Stimulated activated CD8-positive, alpha-beta memory T cell treated with anti-CD3 and anti-CD28 coated beads, Interleukin-15, amount 100 ng/mL, for 1 hour (primary cell): Measurements from ENCODE around the gene SRRM4.

Source experiments
- DNase-seq: peaks from one replicate; pipeline ENCODE4 v3.0.0-alpha.2; 2020; ENCODE audit warnings: low read depth

SRRM4 gene

DNA sequence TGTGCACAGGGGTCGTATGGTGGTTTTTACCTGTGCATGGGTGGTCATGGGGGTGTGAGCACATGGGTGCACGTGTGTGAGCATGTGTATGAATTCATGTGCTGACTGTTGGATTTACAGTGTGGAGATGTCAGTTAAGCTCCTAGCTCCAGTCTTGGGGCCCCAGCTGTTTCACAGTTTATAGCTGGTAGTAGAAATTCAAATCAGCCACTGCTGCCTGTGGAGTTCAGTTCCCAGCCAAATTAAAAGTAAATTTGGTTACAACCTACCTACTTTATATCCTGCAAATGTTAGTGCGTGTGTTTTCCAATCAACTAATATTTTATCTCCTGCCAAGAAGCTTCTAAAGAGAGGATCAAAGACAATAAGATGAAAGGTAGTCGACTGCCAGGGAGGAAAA lies 141.4 kb downstream of the SRRM4 start:
- no peak for DNase-seq

DNA sequence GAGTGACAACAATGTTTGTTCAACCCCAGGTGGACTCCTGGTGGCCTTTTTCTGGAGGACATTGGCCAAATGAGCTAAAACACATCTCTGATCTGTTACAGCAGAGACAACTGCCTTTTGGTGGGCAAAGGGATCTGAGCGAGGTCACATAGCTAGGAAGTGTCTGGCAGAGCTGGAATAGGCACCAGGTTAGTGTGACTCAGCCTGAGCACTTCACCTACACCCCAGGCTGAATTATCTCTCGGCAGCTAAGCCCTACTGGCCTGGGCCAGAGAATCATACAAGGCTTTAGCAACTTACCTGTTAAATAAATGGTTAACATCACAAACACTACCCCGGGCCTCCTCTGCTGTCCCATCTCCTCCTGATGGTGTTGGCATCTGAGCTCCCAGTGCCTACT lies 147.2 kb downstream of the SRRM4 start:
- DNase-seq, result no peak

DNA sequence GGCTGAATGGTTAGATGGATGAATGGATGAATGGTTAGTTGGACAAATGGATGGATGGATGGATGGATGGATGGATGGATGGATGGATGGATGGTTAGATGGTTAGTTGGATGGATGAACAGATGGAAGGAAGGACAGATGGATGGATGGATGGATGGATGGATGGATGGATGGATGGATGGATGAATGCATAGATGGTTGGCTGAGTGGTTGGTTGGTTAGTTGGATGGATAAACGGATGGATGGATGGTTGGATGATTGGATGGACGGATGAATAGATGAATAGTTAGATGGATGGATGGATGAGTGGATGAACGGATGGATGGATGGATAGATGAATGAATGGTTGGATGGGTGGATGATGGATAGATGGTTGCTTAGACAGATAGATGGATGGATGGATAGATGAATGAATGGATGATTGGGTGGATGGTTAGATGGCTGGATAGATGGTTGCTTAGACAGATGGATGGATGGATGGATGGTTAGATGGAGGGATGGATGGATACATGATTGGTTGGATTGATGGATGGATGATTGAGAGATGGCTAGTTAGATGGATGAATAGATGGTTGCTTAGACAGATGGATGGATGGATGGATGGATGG lies 148.6 kb downstream of the SRRM4 start:
- DNase-seq, result no peak

DNA sequence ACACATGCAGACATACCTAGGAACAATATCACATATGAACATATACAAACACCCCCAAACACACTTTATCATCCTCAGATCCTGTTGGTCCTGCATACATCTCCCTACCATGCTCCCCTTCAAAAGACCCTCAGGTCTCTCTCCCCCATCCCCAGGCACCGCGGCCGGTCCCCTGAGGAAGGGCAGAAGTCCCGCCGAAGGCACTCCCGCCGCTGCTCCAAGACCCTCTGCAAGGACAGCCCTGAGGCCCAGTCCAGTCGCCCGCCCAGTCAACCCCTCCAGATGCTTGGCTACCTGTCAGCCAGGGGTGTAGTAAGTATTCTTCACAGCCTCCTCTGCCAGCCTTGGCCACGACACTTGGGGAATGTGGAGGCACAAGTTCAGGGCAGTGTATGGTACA lies 149.2 kb downstream of the SRRM4 start:
- no peak for DNase-seq

DNA sequence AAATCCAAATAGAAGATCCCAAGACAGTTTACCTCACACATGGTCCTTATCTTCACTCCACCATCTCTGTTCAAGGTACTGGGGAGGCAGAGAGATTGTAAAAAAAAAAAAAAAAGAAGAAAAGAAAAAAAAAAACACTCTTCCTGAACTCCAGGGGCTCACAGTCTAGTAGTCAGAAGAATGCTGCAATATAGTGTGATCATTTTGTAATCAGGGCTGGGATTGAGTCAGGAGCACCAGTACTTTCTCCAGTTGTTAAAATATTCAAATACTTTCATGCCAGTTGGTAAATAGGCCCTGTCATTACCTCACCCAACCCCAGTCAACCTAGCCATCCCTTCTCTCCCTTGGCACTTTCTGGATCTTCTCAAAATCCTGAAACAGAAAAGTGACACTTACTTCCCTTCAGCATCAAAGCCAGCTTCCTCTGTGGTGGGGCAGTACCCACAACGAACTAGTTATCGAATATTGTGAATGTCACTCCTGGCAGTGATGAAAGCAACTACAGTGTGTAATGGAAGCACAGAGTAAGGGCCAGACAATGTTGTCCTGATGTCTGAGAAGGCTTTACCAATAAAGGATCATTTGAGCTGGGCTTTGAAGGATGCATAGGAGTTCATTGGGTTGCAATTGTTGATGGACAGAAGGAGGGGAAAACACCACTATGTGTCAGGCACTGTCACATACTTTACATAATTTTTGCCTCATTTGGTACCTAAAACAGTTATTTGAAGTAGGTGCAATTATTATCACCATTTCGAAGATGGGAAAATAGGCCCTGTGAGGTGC lies 153.1 kb downstream of the SRRM4 start:
- DNase-seq, result no peak

DNA sequence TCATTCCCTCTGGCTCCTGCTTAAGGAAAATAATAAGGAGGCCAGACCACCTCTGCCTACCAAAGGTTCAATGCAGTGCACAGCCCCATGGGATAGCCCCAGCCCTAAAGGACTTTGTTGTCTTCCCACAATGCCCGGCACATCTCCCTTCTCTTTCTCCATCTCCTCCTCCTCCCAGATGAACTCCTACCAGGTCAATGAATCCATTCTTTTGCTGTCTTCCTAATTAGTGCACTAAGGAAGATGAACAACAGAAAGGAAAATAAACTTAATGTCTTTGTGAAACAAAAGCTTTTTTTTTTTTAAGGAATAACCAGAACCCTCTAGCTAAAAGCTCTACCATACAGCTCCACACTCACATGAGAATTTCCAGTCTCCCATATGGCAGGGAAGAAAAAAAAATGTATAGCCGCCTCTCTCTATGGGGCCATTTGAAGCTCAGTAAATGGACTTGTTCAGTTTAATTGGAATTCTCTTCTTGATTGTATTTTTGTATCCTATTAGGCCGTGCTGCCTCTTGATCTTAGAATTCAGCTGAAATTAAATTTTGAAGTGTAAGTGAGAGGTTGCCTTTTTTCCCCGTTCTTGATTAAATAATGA lies 155.6 kb downstream of the SRRM4 start:
- no peak for DNase-seq

DNA sequence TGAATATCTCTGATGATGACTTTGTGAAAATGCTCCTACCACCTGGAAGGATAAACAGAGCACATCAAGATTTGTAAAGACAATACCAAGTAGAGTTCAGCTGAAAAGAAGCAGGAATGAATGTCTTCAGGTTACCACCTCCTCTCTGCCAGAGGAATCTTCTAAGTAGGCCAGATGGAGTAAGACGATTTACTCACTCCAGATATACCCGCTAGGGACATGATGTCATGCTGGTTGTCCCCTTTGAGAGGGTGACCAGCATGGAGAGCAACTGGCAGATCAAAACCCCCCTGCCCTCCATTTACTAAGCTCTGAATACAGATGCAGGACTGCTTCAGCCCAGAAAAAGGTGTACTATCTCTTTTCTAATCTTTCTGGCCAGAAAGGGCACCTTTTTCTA lies 158.1 kb downstream of the SRRM4 start:
- DNase-seq, result no peak

DNA sequence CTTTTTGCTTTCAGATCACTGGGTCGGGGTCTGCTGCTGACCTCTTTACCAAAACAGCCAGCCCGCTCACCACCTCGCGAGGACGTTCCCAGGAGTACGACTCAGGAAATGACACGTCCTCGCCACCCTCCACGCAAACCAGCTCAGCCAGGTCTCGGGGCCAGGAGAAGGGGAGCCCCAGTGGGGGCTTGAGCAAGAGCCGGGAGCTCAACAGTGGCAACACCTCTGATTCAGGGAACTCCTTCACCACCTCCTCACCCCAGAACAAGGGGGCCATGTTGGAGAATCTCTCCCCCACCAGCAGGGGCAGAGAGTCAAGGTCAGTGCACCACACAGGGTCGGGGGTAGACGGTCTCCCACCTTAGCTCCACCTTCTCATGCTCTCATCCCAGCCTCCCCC lies 164.0 kb downstream of the SRRM4 start:
- no peak for DNase-seq

DNA sequence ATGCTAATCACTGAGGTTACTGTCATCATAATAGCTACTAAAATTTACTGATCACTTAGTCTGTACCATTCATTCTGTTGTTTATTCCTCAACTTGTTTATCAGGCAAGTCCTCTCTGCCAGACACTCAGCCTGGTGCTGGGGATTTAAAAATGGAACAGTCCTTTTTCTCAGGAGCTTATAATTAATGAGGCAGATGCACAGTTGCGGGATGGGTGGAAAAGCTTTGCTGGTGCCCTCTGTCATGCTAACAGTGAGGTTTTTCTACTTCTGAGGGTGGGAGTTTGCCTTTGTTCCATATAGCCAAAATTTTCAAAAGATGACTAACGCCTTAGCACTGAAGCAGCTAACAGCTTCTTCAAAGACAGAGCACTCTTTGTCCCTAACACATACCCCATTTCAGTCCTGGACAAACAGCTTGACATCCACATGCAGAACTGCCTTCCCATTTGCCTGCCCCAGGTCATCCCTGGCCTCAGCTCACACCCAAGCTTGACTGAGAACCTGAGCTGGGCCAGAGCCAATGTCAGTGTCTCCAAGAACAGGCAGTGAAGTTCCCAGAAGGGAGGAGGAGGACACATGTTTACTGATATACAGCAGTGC lies 166.6 kb downstream of the SRRM4 start:
- DNase-seq, result no peak

DNA sequence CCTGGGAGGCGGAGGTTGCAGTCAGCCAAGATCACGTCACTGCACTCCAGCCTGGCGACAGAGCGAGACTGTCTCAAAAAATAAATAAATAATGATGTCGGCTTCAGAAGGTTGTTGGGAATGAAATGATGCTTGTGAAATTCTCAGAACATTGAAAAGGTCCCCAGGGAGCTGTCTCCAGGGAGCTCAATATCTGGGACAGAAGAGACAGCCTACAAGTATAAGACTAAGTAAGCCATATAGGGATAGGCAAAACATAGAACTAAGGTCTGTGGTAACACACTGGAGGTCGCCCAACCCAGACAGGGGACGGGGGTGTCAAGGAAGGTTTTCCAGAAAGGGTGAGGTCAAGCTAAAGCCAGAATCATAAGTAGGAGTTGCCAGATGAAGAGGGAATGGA lies 167.9 kb downstream of the SRRM4 start:
- no peak for DNase-seq

DNA sequence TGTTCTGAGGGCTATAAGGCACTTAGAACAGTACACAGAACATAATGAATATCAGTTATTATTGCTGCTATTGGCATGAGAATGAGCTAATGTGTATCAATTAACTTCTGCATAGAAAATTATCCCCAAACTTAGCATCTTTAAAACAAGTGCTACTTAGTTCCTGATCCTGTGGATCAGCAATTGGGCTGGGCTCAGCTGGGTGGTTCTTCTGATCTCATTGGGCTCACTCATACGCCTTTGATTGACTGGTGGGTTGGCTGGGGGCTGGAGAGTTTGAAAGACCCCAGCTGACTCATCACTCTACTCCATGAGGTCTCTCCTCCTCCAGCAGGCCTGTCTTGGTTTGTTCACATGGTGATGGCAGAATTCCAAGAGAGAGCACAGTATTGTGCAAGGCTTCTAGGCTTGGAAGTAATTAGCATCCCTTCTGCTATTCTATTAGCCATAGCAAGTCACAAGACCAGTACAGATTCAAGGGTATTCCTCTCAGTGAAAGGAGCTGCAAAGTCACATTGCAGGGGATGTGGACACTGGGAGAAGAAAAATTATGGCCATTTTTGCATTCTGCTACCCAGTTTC lies 170.2 kb downstream of the SRRM4 start:
- no peak for DNase-seq

DNA sequence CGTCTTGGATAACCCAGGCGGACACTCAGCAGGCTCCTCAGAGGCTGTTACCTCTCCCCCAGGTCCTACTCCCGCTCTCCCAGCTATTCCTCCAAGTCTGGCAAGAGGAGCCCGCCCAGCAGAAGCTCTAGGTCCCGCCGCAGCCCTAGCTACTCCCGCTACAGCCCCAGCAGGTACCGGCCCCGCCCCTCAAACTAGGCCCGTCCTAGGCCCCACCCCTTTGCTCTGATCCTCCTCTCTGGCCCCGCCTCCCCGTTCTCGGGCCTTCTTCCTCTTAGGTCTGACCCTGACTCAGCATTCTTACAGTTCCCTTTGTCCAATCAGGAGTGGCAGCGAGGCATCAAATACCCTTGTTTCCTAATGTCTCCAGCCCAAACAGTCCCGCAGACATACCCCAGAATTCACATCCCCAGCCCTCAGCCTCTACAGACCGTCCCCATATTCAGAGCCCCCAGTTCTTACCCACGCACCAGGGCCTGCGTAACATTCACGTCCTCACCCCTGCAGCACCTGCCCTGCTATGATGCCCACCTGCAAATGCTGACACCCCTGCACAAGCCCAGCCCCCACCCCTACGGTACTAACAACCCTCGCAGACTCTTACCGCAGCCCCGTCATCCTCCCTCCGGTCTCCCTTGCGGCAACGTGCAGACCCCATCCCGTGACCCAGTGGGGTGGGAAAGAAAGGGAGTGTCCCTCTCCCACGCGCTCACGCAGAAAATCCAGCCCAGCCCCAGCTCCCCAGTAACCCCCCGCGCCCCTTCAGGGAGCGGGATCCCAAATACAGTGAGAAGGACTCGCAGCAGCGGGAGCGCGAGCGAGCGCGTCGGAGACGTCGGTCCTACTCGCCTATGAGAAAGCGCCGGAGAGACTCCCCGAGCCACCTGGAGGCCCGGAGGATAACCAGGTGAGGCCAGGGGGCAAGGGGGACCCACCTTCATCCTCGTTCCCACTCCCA lies 172.4 kb downstream of the SRRM4 start:
- DNase-seq, result no peak

DNA sequence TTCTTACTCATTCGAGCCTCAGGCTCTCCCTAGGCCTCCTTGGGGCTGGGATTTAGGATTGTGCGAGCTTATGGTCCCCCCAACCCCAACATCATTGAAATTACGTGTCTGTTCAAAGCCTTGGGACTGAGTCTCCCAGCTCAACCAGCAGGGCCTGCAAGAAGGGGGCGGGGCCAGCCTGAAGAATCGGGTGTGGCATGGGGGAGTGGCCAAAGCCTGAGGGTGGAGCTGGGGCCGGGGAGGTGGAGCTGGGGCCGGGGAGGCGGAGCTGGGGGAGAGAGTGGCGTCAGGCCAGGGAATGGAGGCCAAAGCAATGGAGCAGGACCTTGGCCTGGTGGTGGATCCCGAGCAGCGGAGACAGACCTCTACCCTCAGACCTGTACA lies 173.1 kb downstream of the SRRM4 start:
- no peak for DNase-seq

DNA sequence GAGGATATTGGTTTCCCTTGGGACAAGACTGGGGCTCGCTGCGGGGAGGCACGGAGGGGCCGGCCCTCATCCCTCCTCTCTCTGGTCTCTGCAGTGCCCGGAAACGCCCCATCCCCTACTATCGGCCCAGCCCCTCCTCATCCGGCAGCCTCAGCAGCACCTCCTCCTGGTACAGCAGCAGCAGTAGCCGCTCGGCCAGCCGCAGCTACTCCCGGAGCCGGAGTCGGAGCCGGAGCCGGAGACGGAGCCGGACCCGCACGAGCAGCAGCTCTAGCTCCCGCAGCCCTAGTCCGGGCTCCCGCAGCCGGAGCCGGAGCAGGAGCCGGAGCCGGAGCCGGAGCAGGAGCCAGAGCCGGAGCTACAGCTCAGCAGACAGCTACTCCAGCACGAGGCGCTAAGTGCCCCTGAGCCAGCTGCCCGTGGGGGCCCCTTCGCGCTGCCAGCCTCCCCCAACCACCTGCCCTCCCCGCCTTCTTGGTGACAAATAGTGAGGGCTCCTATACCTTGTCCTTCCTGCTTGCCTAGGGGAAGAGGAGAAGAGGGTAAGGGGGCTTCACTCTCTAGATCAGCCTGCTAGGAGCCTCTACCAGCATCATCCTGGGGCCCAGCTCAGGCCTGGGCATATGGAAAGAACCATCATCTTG lies 175.2 kb downstream of the SRRM4 start:
- DNase-seq, result no peak

DNA sequence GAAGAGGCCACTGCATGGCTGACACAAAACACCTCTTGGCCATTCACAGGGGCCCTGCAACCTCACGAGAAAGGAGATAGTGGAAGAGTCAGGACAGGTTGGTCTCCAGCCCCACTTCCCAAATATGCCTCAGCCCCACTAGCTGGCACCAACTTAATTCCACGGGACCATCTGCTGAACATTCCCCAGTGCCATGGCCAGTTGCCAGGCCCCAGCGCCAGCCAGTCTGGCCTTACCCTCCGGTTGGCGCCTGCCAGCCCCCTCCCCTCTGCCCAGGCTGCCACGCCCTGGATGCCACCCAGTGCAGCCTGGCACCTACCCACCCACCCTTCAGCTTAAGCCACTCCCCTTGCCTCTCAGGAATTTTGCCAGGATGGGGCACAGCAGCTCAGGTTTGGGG lies 176.2 kb downstream of the SRRM4 start:
- no peak for DNase-seq

DNA sequence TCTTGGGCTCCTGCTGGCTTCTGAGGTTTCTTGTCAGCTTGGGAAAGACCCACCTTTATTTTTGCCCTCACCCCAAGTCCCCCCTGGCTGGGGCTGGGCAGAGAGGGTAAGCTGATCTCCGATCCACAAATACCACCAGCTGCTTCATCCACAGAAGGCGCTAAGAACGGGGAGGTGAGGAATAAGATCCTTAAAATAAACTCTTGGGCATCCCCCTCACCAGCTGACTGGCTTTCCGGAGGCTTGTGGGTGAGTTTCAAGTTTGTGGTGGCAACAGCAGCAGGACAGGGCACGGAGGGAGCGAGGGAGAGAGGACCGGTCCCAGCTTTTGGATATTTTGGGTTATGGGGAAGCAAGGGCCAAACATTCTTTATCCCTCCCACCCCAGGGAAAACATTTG lies 176.6 kb downstream of the SRRM4 start:
- DNase-seq, result no peak

DNA sequence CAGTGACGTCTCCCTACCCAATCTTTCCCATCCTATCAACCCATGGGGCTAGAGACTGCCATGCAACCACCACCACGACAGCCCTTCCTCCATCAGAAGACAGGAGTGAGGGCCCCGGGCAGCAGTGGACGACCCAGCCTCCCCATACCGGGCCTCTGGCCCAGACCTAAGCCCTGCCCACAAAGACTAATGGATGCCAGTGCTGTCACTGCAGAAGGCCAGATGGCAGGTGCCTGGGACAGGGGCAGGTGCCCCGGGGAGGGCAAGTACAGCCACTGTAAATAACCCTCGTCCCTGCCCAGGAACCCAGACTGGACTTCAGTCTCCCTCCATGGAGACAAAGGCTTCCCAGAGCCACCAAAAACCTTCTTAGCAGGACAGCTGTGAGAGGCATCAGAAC lies 177.1 kb downstream of the SRRM4 start:
- no peak for DNase-seq

DNA sequence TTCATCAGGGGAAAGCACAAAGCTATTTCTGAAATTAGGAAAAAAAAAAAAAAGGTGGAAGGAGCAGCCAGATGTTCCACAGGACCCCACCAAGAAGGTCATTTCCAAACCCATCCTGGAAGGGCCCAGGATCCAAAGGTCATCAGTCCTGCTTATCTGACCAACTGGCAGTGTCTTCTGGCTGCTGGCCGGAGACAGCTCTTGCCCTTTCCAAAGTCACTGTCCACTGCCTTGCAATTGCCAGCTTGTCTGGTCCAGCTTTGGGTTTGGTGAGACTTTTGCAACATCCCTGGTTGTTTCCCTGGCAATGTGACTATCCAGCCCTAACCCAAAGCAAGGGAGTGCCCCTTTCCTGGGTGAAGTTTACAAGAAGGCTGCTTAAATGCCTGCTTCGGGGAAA lies 178.5 kb downstream of the SRRM4 start:
- no peak for DNase-seq

DNA sequence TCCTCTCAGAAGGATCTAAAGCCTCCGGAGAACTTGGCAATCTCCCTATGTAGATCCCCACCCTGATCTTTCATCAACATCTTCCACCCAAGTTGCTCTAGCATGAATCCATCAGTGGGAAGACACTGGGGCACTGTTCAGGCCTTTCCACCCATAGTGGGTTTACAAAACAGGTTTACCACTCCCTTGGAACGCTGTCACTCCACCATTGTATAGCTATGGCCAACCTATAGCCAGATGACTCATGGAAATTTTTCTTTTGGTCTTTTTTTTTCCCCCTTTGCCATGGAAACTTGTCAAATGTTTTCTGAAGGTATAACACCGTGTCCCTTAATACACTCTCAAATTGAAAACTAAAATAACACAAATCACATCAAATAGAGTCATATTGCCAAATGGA lies 186.6 kb downstream of the SRRM4 start:
- no peak for DNase-seq

DNA sequence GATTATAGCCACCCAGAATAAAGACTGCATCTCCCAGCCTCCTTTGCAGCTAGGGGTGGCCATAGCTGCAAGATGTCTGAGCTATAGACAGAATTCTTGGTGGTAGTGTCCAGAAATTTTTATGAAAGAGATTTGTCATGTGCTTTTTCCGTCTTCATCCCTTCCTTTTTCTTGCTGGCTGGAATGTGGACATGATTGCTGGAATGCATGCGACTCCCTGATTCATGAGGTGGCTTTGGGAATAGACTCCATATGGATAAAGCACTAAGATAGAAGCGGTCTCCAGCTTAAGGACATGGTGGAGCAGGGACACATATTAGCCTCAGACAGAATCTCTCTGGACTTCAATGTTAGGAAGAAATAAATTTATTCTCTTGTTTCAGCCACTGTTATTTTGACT lies 187.4 kb downstream of the SRRM4 start:
- DNase-seq, result no peak

DNA sequence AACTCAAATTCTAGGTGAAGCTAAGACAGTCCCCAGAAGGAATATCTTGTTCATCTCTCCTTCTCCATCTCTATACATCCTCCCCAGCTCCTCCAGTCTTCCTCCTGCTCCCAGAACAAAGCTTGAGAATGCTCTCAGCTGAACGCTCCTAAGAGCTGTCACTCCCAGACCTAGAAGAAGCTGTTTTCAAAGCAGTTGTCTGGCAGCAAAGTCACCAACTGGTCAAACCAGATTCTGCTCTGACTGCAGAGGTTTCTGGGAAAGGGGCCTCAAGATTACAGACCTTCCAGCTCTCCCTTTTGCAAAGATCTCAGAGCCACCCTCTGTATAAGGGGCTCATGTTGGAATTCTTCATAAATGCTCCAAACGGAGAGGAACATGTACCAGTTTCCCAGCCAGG lies 187.8 kb downstream of the SRRM4 start:
- no peak for DNase-seq
